ENCODE measurements around the gene PTGDS. TPM values are rescaled to one million over a fixed set of nuclear protein-coding genes. Genes with fewer than 3 reads are reported as not detected.

The PTGDS gene
- total RNA-seq, 4 donors from 2014 or later = 1.2 to 21.5 (median 7.8) TPM

DNA sequence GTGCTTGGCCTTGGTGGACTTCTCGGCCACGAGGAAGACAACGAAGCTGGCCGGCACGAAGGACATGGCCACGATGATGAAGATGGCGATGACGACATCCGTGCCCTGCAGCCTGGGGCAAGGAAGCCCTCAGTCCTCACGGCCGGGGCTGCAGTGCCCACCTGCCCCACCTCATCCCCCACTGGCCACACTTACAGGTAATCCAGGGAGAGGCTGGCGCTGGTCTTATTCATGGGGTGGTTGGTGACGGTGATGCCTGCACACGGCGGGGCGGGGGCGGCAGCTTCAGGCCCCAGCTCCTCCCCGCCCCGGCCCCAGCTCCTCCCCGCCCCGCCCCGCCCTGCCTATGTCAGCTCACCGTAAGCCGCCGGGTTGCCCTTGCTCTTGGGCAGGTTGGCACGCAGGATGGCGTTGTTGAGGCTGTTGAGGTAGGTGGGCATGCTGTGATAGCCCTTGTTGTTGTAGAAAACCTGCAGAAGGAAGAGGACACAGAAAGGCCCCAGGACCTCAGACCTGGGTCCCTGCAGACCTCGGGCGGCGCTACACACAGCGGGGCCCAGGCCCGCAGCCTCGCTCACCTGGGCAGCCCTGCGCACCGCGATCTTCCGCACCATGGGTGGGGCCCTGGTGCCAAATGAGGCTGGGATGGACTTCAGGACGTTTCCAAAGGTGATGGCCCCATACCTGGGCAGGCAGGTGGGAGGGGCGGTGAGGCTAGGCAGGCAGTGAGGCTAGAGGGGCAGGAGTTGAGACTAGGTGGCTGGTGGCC lies 34.8 kb downstream of the PTGDS start:
- H3K4me3 ChIP-seq = no peak overlapping the region
- H3K27ac ChIP-seq = no peak overlapping the region
- no peaks in the 10 kb centered on the region for H3K9me3 ChIP-seq
- no peak for DNase-seq
- no peaks in the 10 kb centered on the region for H3K27me3 ChIP-seq
- H3K36me3 ChIP-seq = peaks cover 0 to 59% (median 0%) of the 10 kb centered on the region in 3 donors
- TF ChIP-seq POLR2A (IDR thresholded peaks at IDR 0.05) = no peak
- TF ChIP-seq, protein P1, sequence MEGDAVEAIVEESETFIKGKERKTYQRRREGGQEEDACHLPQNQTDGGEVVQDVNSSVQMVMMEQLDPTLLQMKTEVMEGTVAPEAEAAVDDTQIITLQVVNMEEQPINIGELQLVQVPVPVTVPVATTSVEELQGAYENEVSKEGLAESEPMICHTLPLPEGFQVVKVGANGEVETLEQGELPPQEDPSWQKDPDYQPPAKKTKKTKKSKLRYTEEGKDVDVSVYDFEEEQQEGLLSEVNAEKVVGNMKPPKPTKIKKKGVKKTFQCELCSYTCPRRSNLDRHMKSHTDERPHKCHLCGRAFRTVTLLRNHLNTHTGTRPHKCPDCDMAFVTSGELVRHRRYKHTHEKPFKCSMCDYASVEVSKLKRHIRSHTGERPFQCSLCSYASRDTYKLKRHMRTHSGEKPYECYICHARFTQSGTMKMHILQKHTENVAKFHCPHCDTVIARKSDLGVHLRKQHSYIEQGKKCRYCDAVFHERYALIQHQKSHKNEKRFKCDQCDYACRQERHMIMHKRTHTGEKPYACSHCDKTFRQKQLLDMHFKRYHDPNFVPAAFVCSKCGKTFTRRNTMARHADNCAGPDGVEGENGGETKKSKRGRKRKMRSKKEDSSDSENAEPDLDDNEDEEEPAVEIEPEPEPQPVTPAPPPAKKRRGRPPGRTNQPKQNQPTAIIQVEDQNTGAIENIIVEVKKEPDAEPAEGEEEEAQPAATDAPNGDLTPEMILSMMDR (IDR thresholded peaks at IDR 0.05) = no peak
- peaks cover 0 to 7% (median 0%) of the 10 kb centered on the region in 4 donors for H3K4me1 ChIP-seq

GRCh38 chr9:137012694-137013570 lies 35.6 kb downstream of the PTGDS start:
- Histone ChIP-seq H3K27me3 (no peaks in the 10 kb centered on the region), H3K4me3 (no peak overlapping the region), H3K27ac (no peak overlapping the region), H3K9me3 (no peaks in the 10 kb centered on the region), H3K36me3 (peaks cover 0 to 67% (median 0%) of the 10 kb centered on the region in 3 donors), H3K4me1 (peaks cover 0 to under 1% (median 0%) of the 10 kb centered on the region in 4 donors)
- no peak for TF ChIP-seq POLR2A (IDR thresholded peaks at IDR 0.05)
- TF ChIP-seq, protein P1 (IDR thresholded peaks at IDR 0.05) = no peak
- DNase-seq = no peak

- no peak for DNase-seq
- TF ChIP-seq, protein P1 (IDR thresholded peaks at IDR 0.05) = no peak
- TF ChIP-seq POLR2A (IDR thresholded peaks at IDR 0.05) = no peak
- Histone ChIP-seq H3K4me3 (no peak overlapping the region), H3K27ac (no peak overlapping the region), H3K27me3 (no peaks in the 10 kb centered on the region), H3K4me1 (no peaks in the 10 kb centered on the region), H3K36me3 (peaks cover 0 to 66% (median 0%) of the 10 kb centered on the region in 3 donors), H3K9me3 (no peaks in the 10 kb centered on the region)
Observed at GRCh38 chr9:137013571-137013940, 36.3 kb downstream of the PTGDS start.

DNA sequence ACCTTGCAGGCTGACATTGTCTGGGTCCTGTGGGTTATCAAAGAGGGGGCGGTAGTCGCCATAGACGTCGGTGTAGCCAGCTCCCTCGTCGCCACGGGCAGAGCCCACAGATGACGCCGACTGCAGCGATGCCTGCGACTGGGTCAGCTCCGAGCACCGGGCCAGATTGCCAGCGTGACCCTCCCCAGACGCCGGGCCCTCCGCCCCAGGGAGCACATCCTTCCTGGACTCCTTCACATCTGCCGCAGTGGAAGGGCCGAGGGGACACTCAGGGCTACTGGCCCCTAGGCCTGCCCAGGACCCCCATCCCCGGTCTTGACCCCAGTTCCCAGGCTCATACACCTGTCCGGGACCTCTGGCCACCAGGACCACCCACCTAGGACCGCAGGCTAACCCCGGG lies 36.9 kb downstream of the PTGDS start:
- Histone ChIP-seq H3K4me3 (no peak overlapping the region), H3K27me3 (no peaks in the 10 kb centered on the region), H3K9me3 (no peaks in the 10 kb centered on the region), H3K36me3 (peaks cover 0 to 62% (median 0%) of the 10 kb centered on the region in 3 donors), H3K4me1 (no peaks in the 10 kb centered on the region), H3K27ac (no peak overlapping the region)
- no peak for DNase-seq
- TF ChIP-seq, protein P1 (IDR thresholded peaks at IDR 0.05) = no peak

DNA sequence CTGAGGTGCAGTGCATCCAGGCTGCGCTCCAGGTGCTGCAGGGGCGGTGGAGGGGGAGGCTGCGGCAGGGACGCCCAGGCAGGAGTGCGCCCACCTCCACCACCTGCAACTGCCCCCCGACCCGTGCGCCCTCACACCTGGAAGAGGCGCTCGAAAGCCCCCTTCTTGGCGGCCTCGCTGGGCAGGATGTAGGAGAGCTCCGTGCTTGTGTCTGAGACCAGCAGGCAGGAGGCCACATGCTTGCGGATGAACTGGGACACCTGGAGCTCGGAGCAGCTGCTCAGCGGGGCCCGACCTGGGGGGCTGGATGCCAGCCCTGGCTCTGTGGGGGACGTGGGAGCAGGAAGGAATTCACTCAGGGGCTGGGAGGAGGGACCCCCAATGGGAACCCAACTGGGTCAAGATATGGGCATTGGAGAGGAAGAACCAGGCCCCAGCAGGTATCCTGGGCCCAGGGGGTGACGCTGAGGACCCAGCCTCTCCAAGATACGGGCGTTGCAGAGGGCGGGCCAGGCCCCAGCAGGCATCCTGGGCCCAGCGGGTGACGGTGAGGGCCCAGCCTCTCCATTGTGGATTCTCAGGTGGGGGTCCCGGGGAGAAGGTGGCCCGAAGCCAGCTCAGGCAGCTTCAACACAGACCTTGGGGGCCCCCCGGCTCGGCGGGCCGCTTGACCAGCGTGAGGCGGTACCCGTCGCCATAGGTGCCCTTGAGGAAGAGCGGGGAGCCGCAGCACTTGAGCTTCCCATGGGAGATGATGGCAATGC lies 37.7 kb downstream of the PTGDS start:
- no peak for TF ChIP-seq POLR2A (IDR thresholded peaks at IDR 0.05)
- TF ChIP-seq, protein P1 (IDR thresholded peaks at IDR 0.05) = no peak
- Histone ChIP-seq H3K36me3 (peaks cover 0 to 56% (median 0%) of the 10 kb centered on the region in 3 donors), H3K4me3 (no peak overlapping the region), H3K27me3 (no peaks in the 10 kb centered on the region), H3K9me3 (no peaks in the 10 kb centered on the region), H3K4me1 (no peaks in the 10 kb centered on the region), H3K27ac (no peak overlapping the region)
- no peak for DNase-seq
